T follicular helper cell (primary cell): ENCODE data around the gene SERTAD2.

ENCODE experiments used
- DNase-seq: peaks from one replicate; pipeline ENCODE4 v3.0.0-alpha.2; 2020; ENCODE audit warnings: low read depth

SERTAD2 gene

DNA sequence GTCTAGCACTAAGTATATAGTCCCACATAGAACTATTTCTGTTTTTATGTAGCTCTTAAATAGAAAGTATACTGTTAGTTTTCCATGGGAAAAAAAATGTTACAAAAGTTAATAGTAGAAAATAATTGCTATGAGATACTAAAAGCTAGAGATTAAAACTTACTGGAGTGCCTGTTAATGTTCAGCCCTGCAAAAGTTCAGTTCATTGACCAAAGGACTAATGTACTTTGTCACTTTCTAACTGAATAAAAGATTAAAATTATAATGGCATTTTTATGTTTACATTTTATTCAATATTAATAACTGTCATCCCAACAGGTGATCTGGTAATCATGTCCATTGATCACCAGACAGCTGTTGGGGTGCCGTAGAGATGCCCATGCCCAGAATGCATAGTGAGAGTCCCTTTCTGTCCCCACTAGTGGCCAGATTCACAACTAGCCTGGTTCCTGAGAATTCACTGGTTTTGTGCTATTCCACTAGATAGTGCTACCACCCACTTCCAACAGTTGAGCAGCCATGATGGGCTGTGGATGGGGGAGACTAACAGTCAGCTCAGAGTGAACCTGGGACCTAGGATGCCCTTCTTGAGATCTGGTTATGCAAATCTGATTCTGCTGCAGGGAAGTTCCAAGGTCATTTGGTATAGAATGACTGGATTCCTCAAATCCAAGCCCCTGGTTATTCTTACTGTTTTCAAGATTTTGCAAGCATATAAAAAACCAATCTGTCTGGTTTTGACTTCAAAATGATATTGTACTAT lies 71.8 kb downstream of the SERTAD2 start:
- DNase-seq: no peak
